Muscle of leg (tissue), 16 donors: ENCODE data around the gene MAS1. TPM values are rescaled to one million over a fixed set of nuclear protein-coding genes. Genes with fewer than 3 reads are reported as not detected.
"Not testable (repeated sequence)": the region's sequence is repeated elsewhere in the genome, so short reads cannot be mapped to it uniquely, and the experiment has no call there.

Experiments used
- DNase-seq: peaks from one replicate; pipeline ENCODE4 v3.0.0; 2013
- H3K27ac ChIP-seq: one replicate; pipeline ENCODE4 v1.5.1; 2013; ENCODE audit warnings: mild to moderate bottlenecking, low read length, control low read depth
- H3K27me3 ChIP-seq: one replicate; pipeline ENCODE4 v1.6.1; 2013; ENCODE audit warnings: low read length; ENCODE audit not compliant: control insufficient read depth, insufficient read depth
- H3K36me3 ChIP-seq: one replicate; pipeline ENCODE4 v1.6.1; 2013; ENCODE audit warnings: low read length; ENCODE audit not compliant: control insufficient read depth, insufficient read depth
- H3K4me1 ChIP-seq: one replicate; pipeline ENCODE4 v1.6.1; 2013; ENCODE audit warnings: low read length; ENCODE audit not compliant: control insufficient read depth, insufficient read depth
- H3K4me3 ChIP-seq: one replicate; pipeline ENCODE4 v1.5.1; 2013; ENCODE audit warnings: low read length, control low read depth
- H3K9me3 ChIP-seq: replicated peaks from 2 replicates; pipeline ENCODE4 v1.6.1; 2013; ENCODE audit warnings: low read depth, low read length; ENCODE audit not compliant: control insufficient read depth
- WGBS: methylation state at CpG from one replicate; pipeline ENCODE4 v1.1.5; 2013; ENCODE audit warnings: missing lambda C conversion rate; ENCODE audit not compliant: insufficient coverage; 5-methylcytosine and 5-hydroxymethylcytosine counted together
- long read RNA-seq, 11 donors: transcript quantifications; one replicate each; lab custom pipeline, GENCODE V29; 2026
- polyA plus RNA-seq, 8 donors: library from polyadenylated mRNA; unstranded; fragments of 120-200 nt; gene quantifications; one replicate each; pipeline versions ENCODE4 v1.2.1 to v1.2.3, GENCODE V29; 2013; ENCODE audit warnings: inconsistent platforms in 1 of 8, low replicate concordance in 1 of 8; ENCODE audit not compliant: insufficient read length in 8 of 8, insufficient read depth in 1 of 8
- total RNA-seq: library from RNA; stranded (reverse); fragments of 120-200 nt; gene quantifications from one replicate; pipeline ENCODE4 v1.2.4, GENCODE V29; 2013

Gene MAS1
- total RNA-seq: 0.09 TPM
- polyA plus RNA-seq: under 1 TPM; 0.14 to 0.87 (median 0.46) TPM
- long read RNA-seq, donor 1: 0 reads
- long read RNA-seq, donor 2: 0 reads
- long read RNA-seq, donor 3, full-length matches to known transcripts: 1 of 1 reads
- long read RNA-seq, donor 3, partial matches to known transcripts: 0 of 1 reads
- long read RNA-seq, donor 3, other reads (novel, unspliced or antisense): 0 of 1 reads
- long read RNA-seq, donor 4, full-length matches to known transcripts: 3 of 3 reads
- long read RNA-seq, donor 4, partial matches to known transcripts: 0 of 3 reads
- long read RNA-seq, donor 4, other reads (novel, unspliced or antisense): 0 of 3 reads
- long read RNA-seq, donor 5: 0 reads
- long read RNA-seq, donor 6: 0 reads
- long read RNA-seq, donor 7: 0 reads
- long read RNA-seq, donor 8: 0 reads
- long read RNA-seq, donor 9, full-length matches to known transcripts: 2 of 2 reads
- long read RNA-seq, donor 9, partial matches to known transcripts: 0 of 2 reads
- long read RNA-seq, donor 9, other reads (novel, unspliced or antisense): 0 of 2 reads
- long read RNA-seq, donor 10, full-length matches to known transcripts: 2 of 2 reads
- long read RNA-seq, donor 10, partial matches to known transcripts: 0 of 2 reads
- long read RNA-seq, donor 10, other reads (novel, unspliced or antisense): 0 of 2 reads
- long read RNA-seq, donor 11: 0 reads

GRCh38 chr6:159890792-159891191 is at the start of gene MAS1:
Gene MAS1 (plus strand): TSS chr6:159890988. CDS start chr6:159906956, 15,968 bp downstream.
- 89% methylated on average over 5 of the region's 7 CpGs for WGBS
- Histone ChIP-seq H3K9me3 (no peaks in the 10 kb centered on the region), H3K27me3 (peaks cover 24% of the 10 kb centered on the region), H3K27ac (no peak within 1 kb of the TSS), H3K36me3 (no peaks in the 10 kb centered on the region), H3K4me1 (peaks cover 7% of the 10 kb centered on the region), H3K4me3 (no peak within 1 kb of the TSS)
- no peak for DNase-seq

DNA sequence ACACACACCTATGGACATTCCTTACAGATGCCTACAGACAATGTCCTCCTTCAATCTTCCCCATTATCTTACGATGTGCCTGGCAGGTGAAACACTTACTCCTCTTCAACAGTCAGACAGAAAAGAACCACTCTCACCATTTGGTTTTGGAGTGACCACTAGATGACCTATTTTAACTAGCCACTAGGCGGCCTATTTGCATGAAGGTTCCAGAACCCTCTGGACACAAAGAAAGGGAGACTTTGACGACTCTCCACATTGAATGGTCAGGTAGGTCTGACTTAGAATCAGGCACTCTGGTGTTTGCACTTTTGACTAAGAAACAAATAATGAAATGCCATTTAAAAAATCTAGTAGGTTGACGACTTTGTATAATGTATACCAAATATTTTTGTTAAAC is 48.8 kb upstream of the MAS1 start:
- Histone ChIP-seq H3K4me1 (no peaks in the 10 kb centered on the region), H3K4me3 (no peak overlapping the region), H3K27me3 (no peaks in the 10 kb centered on the region), H3K36me3 (no peaks in the 10 kb centered on the region), H3K27ac (no peak overlapping the region), H3K9me3 (no peaks in the 10 kb centered on the region)
- no peak for DNase-seq
- WGBS: 100% methylated on average over 1 of the region's 4 CpGs

- DNase-seq: no peak
- no peaks in the 10 kb centered on the region for H3K36me3 ChIP-seq
- 88% methylated on average over 9 of the region's 13 CpGs for WGBS
- peaks cover 3% of the 10 kb centered on the region for H3K9me3 ChIP-seq
- H3K27me3 ChIP-seq: no peaks in the 10 kb centered on the region
- H3K4me1 ChIP-seq: no peaks in the 10 kb centered on the region
- H3K27ac ChIP-seq: no peak overlapping the region
- no peak overlapping the region for H3K4me3 ChIP-seq
Measured at GRCh38 chr6:159844737-159845645, 45.8 kb upstream of the MAS1 start.

DNA sequence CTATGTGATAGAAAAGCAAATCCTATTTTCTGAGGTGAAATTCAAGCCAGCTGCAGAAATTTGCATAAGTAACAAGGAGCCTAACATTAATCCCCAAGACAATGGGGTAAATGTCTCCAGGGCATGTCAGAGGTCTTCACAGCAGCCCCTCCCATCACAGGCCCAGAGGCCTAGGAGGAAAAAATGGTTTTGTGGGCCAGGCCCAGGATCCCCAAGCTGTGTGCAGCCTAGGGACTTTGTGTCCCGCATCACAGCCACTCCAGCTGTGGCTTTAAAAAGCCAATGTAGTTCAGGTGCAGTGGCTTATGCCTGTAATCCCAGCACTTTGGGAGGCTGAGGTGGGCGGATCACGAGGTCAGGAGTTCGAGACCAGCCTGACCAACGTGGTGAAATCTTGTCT is 42.2 kb upstream of the MAS1 start:
- H3K27ac ChIP-seq, H3K9me3 ChIP-seq, H3K4me1 ChIP-seq, DNase-seq, H3K27me3 ChIP-seq, H3K4me3 ChIP-seq, H3K36me3 ChIP-seq: not testable (repeated sequence)
- 96% methylated on average over 5 of the region's 5 CpGs for WGBS

DNA sequence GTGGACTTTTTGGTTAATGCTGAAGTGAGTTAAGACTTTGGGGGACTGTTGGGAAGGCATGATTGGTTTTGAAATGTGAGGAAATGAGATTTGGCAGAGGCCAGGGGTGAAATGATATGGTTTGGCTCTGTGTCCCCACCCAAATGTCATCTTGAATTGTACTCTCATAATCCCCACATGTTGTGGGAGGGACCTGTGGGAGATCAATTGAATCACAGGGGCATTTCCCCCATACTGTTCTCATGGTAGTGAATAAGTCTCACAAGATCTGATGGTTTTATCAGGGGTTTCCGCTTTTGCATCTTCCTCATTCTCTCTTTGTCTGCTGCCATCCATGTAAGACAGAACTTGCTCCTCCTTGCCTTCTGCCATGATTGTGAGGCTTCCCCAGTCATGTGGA is 40.9 kb upstream of the MAS1 start:
- H3K27me3 ChIP-seq, H3K4me1 ChIP-seq, H3K27ac ChIP-seq, H3K36me3 ChIP-seq, H3K9me3 ChIP-seq, H3K4me3 ChIP-seq, DNase-seq: not testable (repeated sequence)
- WGBS: no CpG with 5 or more reads among the region's 1 CpG

DNA sequence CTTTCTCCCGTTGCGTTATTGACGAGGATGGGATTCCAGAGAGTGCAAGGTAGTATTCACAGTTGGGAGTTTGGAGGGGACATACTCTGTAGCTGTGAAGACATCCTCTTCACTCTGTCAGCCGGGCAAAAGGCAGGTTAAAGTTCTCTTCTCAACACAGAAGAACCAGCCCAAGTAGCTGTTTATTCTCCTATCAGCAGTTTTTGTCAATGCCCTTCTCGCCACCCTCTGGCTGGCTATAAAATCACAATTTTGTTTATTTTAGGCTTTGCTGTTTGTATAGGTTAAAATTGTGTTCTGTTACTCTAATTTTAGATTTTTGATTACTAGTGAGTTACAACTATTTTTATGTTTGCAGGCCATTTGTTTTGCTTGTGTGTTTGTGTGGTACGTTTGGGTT is 37.9 kb upstream of the MAS1 start:
- Histone ChIP-seq H3K4me1 (no peaks in the 10 kb centered on the region), H3K4me3 (no peak overlapping the region), H3K27me3 (no peaks in the 10 kb centered on the region), H3K27ac (no peak overlapping the region), H3K9me3 (peaks cover 6% of the 10 kb centered on the region), H3K36me3 (no peaks in the 10 kb centered on the region)
- WGBS: 20% methylated on average over 1 of the region's 6 CpGs
- DNase-seq: no peak

GRCh38 chr6:159853754-159854153 is 37.0 kb upstream of the MAS1 start:
- peak; percentile 69 for DNase-seq

DNA sequence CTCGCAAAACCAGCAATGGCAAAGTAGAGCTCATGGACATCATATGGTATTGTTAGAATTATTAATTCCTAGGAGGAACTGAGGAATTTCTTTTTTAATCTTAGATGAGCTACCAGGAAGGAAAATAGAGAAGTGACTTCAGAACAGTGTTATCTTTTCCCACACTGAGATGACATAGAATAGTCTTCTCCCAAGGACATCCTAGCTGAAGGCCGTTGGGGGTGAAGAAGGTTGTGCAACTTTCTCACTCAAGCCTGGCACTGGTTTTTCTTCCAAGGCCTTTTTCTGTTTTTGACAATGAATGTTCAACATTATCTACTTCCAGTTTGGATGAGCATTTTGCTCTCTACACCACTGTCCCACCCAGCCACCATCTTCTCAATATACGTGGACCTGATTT is 35.8 kb upstream of the MAS1 start:
- peaks cover 3% of the 10 kb centered on the region for H3K9me3 ChIP-seq
- DNase-seq: no peak
- H3K4me3 ChIP-seq: no peak overlapping the region
- no peaks in the 10 kb centered on the region for H3K4me1 ChIP-seq
- WGBS: 95% methylated on average over 2 of the region's 3 CpGs
- H3K27ac ChIP-seq: no peak overlapping the region
- H3K27me3 ChIP-seq: no peaks in the 10 kb centered on the region
- H3K36me3 ChIP-seq: no peaks in the 10 kb centered on the region

More at GRCh38 chr6:159853754-159854153, 37.0 kb upstream of the MAS1 start:
- H3K4me3 ChIP-seq: no peak overlapping the region
- H3K9me3 ChIP-seq: peaks cover 3% of the 10 kb centered on the region
- no peaks in the 10 kb centered on the region for H3K36me3 ChIP-seq
- no peak overlapping the region for H3K27ac ChIP-seq
- H3K4me1 ChIP-seq: no peaks in the 10 kb centered on the region
- H3K27me3 ChIP-seq: no peaks in the 10 kb centered on the region

- Histone ChIP-seq H3K4me1 (no peaks in the 10 kb centered on the region), H3K27ac (no peak overlapping the region), H3K4me3 (no peak overlapping the region), H3K9me3 (peaks cover 3% of the 10 kb centered on the region), H3K36me3 (no peaks in the 10 kb centered on the region), H3K27me3 (no peaks in the 10 kb centered on the region)
- no CpG with 5 or more reads among the region's 1 CpG for WGBS
- DNase-seq: no peak
Measured at GRCh38 chr6:159858259-159858658, 32.5 kb upstream of the MAS1 start.

DNA sequence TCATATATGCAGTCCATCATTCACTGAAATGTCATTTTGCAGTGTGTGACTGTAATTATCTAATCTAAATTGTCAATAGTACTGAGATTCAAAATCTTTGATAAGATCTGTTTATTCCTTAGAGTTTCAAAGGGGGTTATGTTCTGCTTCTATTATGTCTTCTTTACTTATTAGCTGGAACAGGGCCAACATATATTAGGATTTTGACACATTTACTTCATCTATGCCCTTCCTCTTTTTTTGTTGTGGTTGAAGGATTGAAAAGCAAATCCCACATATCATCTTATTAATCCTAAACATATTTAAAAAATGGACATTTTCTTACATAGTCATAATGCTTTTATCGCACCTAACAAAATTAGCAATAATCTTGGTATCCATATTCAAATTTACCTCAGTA is 30.3 kb upstream of the MAS1 start:
- H3K4me1 ChIP-seq: no peaks in the 10 kb centered on the region
- WGBS: no CpG with 5 or more reads among the region's 1 CpG
- no peak overlapping the region for H3K27ac ChIP-seq
- no peak for DNase-seq
- H3K27me3 ChIP-seq: no peaks in the 10 kb centered on the region
- peaks cover 3% of the 10 kb centered on the region for H3K9me3 ChIP-seq
- H3K36me3 ChIP-seq: no peaks in the 10 kb centered on the region
- no peak overlapping the region for H3K4me3 ChIP-seq
